ENCODE data around the gene SEZ6.

SEZ6 gene

GRCh38 chr17:28970879-28971278 lies 35.0 kb downstream of the SEZ6 start:
- no peak for DNase-seq

- DNase-seq = no peak
Measured at GRCh38 chr17:28969706-28970393, 36.0 kb downstream of the SEZ6 start.

GRCh38 chr17:28968914-28969295 lies 36.9 kb downstream of the SEZ6 start:
- DNase-seq = no peak

GRCh38 chr17:28968231-28968913 lies 37.5 kb downstream of the SEZ6 start:
- no peak for DNase-seq

- DNase-seq = no peak
Measured at GRCh38 chr17:28967221-28968135, 38.4 kb downstream of the SEZ6 start.

- no peak for DNase-seq
Measured at GRCh38 chr17:28963841-28964240, 42.0 kb downstream of the SEZ6 start.

- DNase-seq = no peak
Measured at GRCh38 chr17:28963055-28963611, 42.7 kb downstream of the SEZ6 start.

- no peak for DNase-seq
Measured at GRCh38 chr17:28961391-28961790, 44.4 kb downstream of the SEZ6 start.

GRCh38 chr17:28960256-28961061 lies 45.4 kb downstream of the SEZ6 start:
- no peak for DNase-seq

- DNase-seq = no peak
Measured at GRCh38 chr17:28959471-28959871, 46.4 kb downstream of the SEZ6 start.

GRCh38 chr17:28958820-28959455 lies 46.9 kb downstream of the SEZ6 start:
- DNase-seq = no peak

GRCh38 chr17:28957992-28958355 lies 47.9 kb downstream of the SEZ6 start:
- DNase-seq = no peak

GRCh38 chr17:28957277-28957991 lies 48.4 kb downstream of the SEZ6 start:
- no peak for DNase-seq

- no peak for DNase-seq
Measured at GRCh38 chr17:28956861-28957260, 49.0 kb downstream of the SEZ6 start.

GRCh38 chr17:28956112-28956511 lies 49.7 kb downstream of the SEZ6 start:
- DNase-seq = no peak

- DNase-seq = no peak
Measured at GRCh38 chr17:28955408-28955807, 50.4 kb downstream of the SEZ6 start.

- no peak for DNase-seq
Measured at GRCh38 chr17:28954886-28955285, 50.9 kb downstream of the SEZ6 start.

GRCh38 chr17:28953444-28954118 lies 52.3 kb downstream of the SEZ6 start:
- peak in 1 of 2 experiments; percentile 42 for DNase-seq

GRCh38 chr17:28951991-28952975 lies 53.5 kb downstream of the SEZ6 start:
- DNase-seq = peak; percentile 99
